KMS-11 (cell line): ENCODE measurements around the gene BRPF1.

Source experiments
- H2AFZ ChIP-seq: fragments of 200-600 bp; sonication (generic); 2 replicates; pipeline ENCODE4 v1.6.1; 2016; ENCODE audit warnings: antibody characterized with exemption, mixed run types, low read depth
- H3K27ac ChIP-seq: fragments of 200-600 bp; sonication (generic); 2 replicates; pipeline ENCODE4 v1.6.1; 2016; ENCODE audit warnings: mild to moderate bottlenecking, mixed run types
- H3K27me3 ChIP-seq: fragments of 200-600 bp; sonication (generic); 2 replicates; pipeline ENCODE4 v1.6.1; 2017; ENCODE audit warnings: mild to moderate bottlenecking, low read depth, mixed run types, moderate library complexity; ENCODE audit not compliant: insufficient read depth
- H3K36me3 ChIP-seq: fragments of 200-600 bp; sonication (generic); 2 replicates; pipeline ENCODE4 v1.6.1; 2017; ENCODE audit warnings: mild to moderate bottlenecking, mixed run types; ENCODE audit not compliant: insufficient read depth
- H3K4me1 ChIP-seq: fragments of 200-600 bp; sonication (generic); 2 replicates; pipeline ENCODE4 v1.6.1; 2016; ENCODE audit warnings: mild to moderate bottlenecking, low read depth, mixed run types; ENCODE audit not compliant: poor library complexity, severe bottlenecking
- H3K4me2 ChIP-seq: fragments of 200-600 bp; sonication (generic); 2 replicates; pipeline ENCODE4 v1.7.0; 2016; ENCODE audit warnings: mild to moderate bottlenecking, mixed run types
- H3K4me3 ChIP-seq: fragments of 200-600 bp; sonication (generic); IDR thresholded peaks from 2 replicates; pipeline ENCODE4 v1.6.1; 2017; ENCODE audit warnings: low read depth, low read length, mixed read lengths; ENCODE audit not compliant: insufficient read depth
- H3K79me2 ChIP-seq: fragments of 200-600 bp; sonication (generic); 2 replicates; pipeline ENCODE4 v1.6.1; 2016; ENCODE audit warnings: low read depth, mixed run types; ENCODE audit not compliant: insufficient read depth
- H3K9ac ChIP-seq: fragments of 200-600 bp; sonication (generic); 2 replicates; pipeline ENCODE4 v1.6.1; 2016; ENCODE audit warnings: mild to moderate bottlenecking, mixed run types
- H4K20me1 ChIP-seq: fragments of 200-600 bp; sonication (generic); 2 replicates; pipeline ENCODE4 v1.6.1; 2016; ENCODE audit warnings: mild to moderate bottlenecking, mixed run types; ENCODE audit not compliant: insufficient read depth
- TF ChIP-seq, protein P1 (sequence below): fragments of 200-600 bp; sonication (generic); conservative IDR thresholded peaks from 2 replicates; pipeline ENCODE4 v1.6.1; 2017; ENCODE audit warnings: low read depth, mild to moderate bottlenecking, antibody characterized with exemption, low read length, moderate library complexity, mixed read lengths

The BRPF1 gene

DNA sequence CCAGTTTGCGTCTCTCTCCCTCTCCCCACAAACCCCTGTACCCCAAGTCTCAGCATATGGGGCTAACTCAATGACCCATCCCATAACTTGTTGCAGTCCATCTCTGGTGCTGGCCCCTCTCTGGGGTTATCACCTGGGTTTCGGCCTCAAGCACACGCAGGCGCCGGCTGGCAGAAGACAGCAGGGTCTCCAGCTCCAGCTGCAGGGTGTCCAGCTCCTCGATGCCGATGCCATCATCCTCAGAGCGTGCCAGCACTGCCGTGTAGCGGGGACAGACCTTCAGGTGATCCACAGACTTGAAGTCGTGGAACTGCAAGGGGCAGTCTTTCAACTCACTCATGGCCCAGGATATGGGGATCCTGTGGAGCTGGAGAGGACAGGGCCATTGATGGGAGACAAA lies 59.6 kb downstream of the BRPF1 start:
- Histone ChIP-seq H3K4me3 (no peak overlapping the region), H3K9ac (no peak overlapping the region), H3K4me2 (no peak overlapping the region)

GRCh38 chr3:9791790-9792404 lies 60.4 kb downstream of the BRPF1 start:
- Histone ChIP-seq H3K27me3 (no peaks in the 10 kb centered on the region), H3K9ac (peak overlapping the region; percentile 92), H4K20me1 (no peaks in the 10 kb centered on the region), H3K79me2 (peaks cover 30% of the 10 kb centered on the region), H3K4me1 (peaks cover 7% of the 10 kb centered on the region), H3K4me3 (no peak overlapping the region), H3K4me2 (peak overlapping the region; percentile 76), H3K27ac (peak overlapping the region; percentile 96), H2AFZ (peak overlapping the region; percentile 61; the same call in 1 of the 2 replicates), H3K36me3 (no peaks in the 10 kb centered on the region)
- TF ChIP-seq, protein P1, sequence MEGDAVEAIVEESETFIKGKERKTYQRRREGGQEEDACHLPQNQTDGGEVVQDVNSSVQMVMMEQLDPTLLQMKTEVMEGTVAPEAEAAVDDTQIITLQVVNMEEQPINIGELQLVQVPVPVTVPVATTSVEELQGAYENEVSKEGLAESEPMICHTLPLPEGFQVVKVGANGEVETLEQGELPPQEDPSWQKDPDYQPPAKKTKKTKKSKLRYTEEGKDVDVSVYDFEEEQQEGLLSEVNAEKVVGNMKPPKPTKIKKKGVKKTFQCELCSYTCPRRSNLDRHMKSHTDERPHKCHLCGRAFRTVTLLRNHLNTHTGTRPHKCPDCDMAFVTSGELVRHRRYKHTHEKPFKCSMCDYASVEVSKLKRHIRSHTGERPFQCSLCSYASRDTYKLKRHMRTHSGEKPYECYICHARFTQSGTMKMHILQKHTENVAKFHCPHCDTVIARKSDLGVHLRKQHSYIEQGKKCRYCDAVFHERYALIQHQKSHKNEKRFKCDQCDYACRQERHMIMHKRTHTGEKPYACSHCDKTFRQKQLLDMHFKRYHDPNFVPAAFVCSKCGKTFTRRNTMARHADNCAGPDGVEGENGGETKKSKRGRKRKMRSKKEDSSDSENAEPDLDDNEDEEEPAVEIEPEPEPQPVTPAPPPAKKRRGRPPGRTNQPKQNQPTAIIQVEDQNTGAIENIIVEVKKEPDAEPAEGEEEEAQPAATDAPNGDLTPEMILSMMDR: no peak

More for the DNA sequence above, 59.6 kb downstream of the BRPF1 start:
- H3K27me3 ChIP-seq: no peaks in the 10 kb centered on the region
- TF ChIP-seq, protein P1: no peak
- H3K27ac ChIP-seq: no peak overlapping the region
- peaks cover 7% of the 10 kb centered on the region for H3K4me1 ChIP-seq
- no peak overlapping the region for H2AFZ ChIP-seq
- peaks cover 30% of the 10 kb centered on the region for H3K79me2 ChIP-seq
- no peaks in the 10 kb centered on the region for H4K20me1 ChIP-seq
- no peaks in the 10 kb centered on the region for H3K36me3 ChIP-seq

- TF ChIP-seq, protein P1: no peak
- Histone ChIP-seq H3K27ac (peak within 1 kb of the TSS; percentile 96), H4K20me1 (no peaks in the 10 kb centered on the region), H3K4me2 (peak within 1 kb of the TSS; percentile 76), H2AFZ (peak within 1 kb of the TSS; percentile 61; the same call in 1 of the 2 replicates), H3K79me2 (peaks cover 30% of the 10 kb centered on the region), H3K9ac (peak within 1 kb of the TSS; percentile 92), H3K4me1 (peaks cover 7% of the 10 kb centered on the region), H3K4me3 (no peak within 1 kb of the TSS), H3K36me3 (no peaks in the 10 kb centered on the region), H3K27me3 (no peaks in the 10 kb centered on the region)
These were observed 61.0 kb downstream of the BRPF1 start, which contains the start of the genes ARPC4 and TADA3 for GRCh38 chr3:9792405-9793160. Gene ARPC4, plus strand, starts transcription at chr3:9793082. Its CDS starts 40 bp downstream, at chr3:9793122. Gene TADA3, minus strand, starts transcription at chr3:9792473. Its CDS starts 1,007 bp downstream, at chr3:9791466.

- peak overlapping the region; percentile 96 for H3K27ac ChIP-seq
- H4K20me1 ChIP-seq: no peaks in the 10 kb centered on the region
- H3K4me2 ChIP-seq: peak overlapping the region; percentile 34; the same call in 1 of the 2 replicates
- H3K4me3 ChIP-seq: no peak overlapping the region
- peak overlapping the region; percentile 61; the same call in 1 of the 2 replicates for H2AFZ ChIP-seq
- peaks cover 7% of the 10 kb centered on the region for H3K4me1 ChIP-seq
- no peaks in the 10 kb centered on the region for H3K36me3 ChIP-seq
- H3K27me3 ChIP-seq: no peaks in the 10 kb centered on the region
- peaks cover 30% of the 10 kb centered on the region for H3K79me2 ChIP-seq
- TF ChIP-seq, protein P1: no peak
- H3K9ac ChIP-seq: peak overlapping the region; percentile 92
These were observed 61.7 kb downstream of the BRPF1 start for GRCh38 chr3:9793161-9793781.
